Panc1 (cell line): ENCODE results near the gene DCAF15. TPM values are rescaled to one million over a fixed set of nuclear protein-coding genes. Genes with fewer than 3 reads are reported as not detected.

Experiments used
- ATAC-seq: fragments of 200-7000 bp; cut with Tn5 transposase; 2 replicates; pipeline ENCODE4 v1.9.1; 2020; ENCODE audit warnings: mild to moderate bottlenecking, moderate library complexity
- BruUV-seq: library from RNA; stranded (reverse); fragments of 400-500 nt; replicated peaks from 2 replicates; lab custom pipeline; 2021; lab: Mats Ljungman, UMichigan
- CTCF ChIA-PET: fragments of 300-600 bp; sonication (Branson Sonifier 250); formaldehyde crosslinking; loops from one replicate; lab custom pipeline; 2022; ENCODE audit warnings: antibody characterized with exemption; lab: Charles Lee
- POLR2A ChIA-PET: fragments of 300-600 bp; sonication (Branson Sonifier 250); formaldehyde crosslinking; loops from one replicate; lab custom pipeline; 2022; ENCODE audit warnings: antibody characterized with exemption; lab: Charles Lee
- DNase-seq: peaks from one replicate; pipeline ENCODE4 v3.0.0-alpha.2; 2010; ENCODE audit warnings: low read depth, low spot score
- H3K27ac ChIP-seq: 2 replicates; pipeline ENCODE4 v1.5.1; 2011; ENCODE audit warnings: mild to moderate bottlenecking, low read length, inconsistent platforms
- H3K27me3 ChIP-seq: fragments of 200-500 bp; sonication (Bioruptor generic); 2 replicates; pipeline ENCODE4 v1.6.0; 2014; ENCODE audit warnings: low read length, inconsistent platforms; ENCODE audit not compliant: control insufficient read depth, insufficient read depth
- H3K36me3 ChIP-seq: fragments of 200-500 bp; sonication (Bioruptor generic); 2 replicates; pipeline ENCODE4 v1.5.1; 2014; ENCODE audit warnings: inconsistent platforms, mild to moderate bottlenecking, low read length, moderate library complexity; ENCODE audit not compliant: control insufficient read depth, insufficient read depth
- H3K4me1 ChIP-seq: 2 replicates; pipeline ENCODE4 v1.5.1; 2011; ENCODE audit warnings: inconsistent platforms, mild to moderate bottlenecking, low read length, moderate library complexity; ENCODE audit not compliant: control insufficient read depth, insufficient read depth
- H3K4me3 ChIP-seq, 2 experiments: 2 replicates each; pipeline ENCODE4 v1.5.1; 2011 to 2012; ENCODE audit warnings: low read depth in 2 of 2, low read length in 2 of 2, mild to moderate bottlenecking in 2 of 2, inconsistent platforms in 1 of 2, moderate library complexity in 1 of 2
- H3K9me3 ChIP-seq: fragments of 200-500 bp; sonication (Bioruptor generic); 2 replicates; pipeline ENCODE4 v1.5.1; 2014; ENCODE audit warnings: low read depth, mild to moderate bottlenecking, inconsistent platforms, low read length, moderate library complexity; ENCODE audit not compliant: control insufficient read depth, insufficient read depth
- CTCF ChIP-seq: fragments of 450-650 bp; IDR thresholded peaks from 2 replicates; pipeline ENCODE4 v1.5.1; 2017; ENCODE audit warnings: mild to moderate bottlenecking
- POLR2AphosphoS5 ChIP-seq: IDR thresholded peaks from 2 replicates; pipeline ENCODE4 v1.6.1; 2012; ENCODE audit warnings: mild to moderate bottlenecking, low read depth, low read length, moderate library complexity
- SIN3A ChIP-seq: IDR thresholded peaks from 2 replicates; pipeline ENCODE4 v1.6.1; 2012; ENCODE audit warnings: low read depth, mild to moderate bottlenecking, low read length, moderate library complexity, borderline replicate concordance; ENCODE audit not compliant: insufficient read depth
- TCF7L2 ChIP-seq: IDR thresholded peaks from 2 replicates; pipeline ENCODE4 v1.6.1; 2011; ENCODE audit warnings: mild to moderate bottlenecking, low read depth, low read length, inconsistent platforms
- in situ Hi-C: cut with HindIII; loops from 2 replicates; pipeline ENCODE4 v1.10.0; 2016; ENCODE audit warnings: low sequenced_read_pairs, low pct_unique_long_range_greater_than_20kb
- intact Hi-C: fragments of 100-400 bp; cut with micrococcal nuclease; formaldehyde crosslinking; loops from one replicate; pipeline ENCODE4 v1.10.0; 2022; ENCODE audit not compliant: unreplicated experiment
- total RNA-seq: library from RNA; stranded (reverse); gene quantifications from one replicate; pipeline ENCODE4 v1.2.1, GENCODE V29; 2021; ENCODE audit not compliant: unreplicated experiment
- TF ChIP-seq, protein P1 (sequence below), 2 experiments: IDR thresholded peaks; 2 replicates each; pipeline ENCODE4 v1.6.1; 2011 to 2012; ENCODE audit warnings: low read depth in 2 of 2, control low read depth in 1 of 2, low read length in 1 of 2, mild to moderate bottlenecking in 1 of 2, moderate library complexity in 1 of 2; ENCODE audit not compliant: insufficient read depth in 1 of 2

DCAF15 gene
- total RNA-seq, 1 experiment from 2014 or later = 38.8 TPM

DNA sequence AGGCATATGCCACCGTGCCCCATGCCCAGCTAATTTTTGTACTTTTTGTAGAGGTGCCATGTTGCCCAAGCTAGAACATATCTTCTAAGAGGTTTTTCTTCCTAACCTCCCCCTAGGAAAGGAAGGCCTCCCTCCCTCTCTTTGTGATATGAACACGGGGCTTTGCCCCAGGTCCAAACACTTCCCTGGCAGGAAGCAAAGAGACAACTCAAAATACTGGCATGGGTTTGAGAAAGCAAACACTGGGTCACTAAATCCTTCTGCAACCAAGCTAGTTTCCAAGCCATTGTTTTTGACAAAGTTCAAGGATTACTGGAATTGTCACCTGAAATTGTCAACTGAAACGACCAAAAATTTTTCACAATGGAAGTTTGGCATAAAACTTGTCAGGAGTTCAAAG, 37.5 kb upstream of the DCAF15 start:
- no peaks in the 10 kb centered on the region for H3K4me1 ChIP-seq
- CTCF ChIA-PET = no interaction called here
- intact Hi-C loops (no loop called here), in situ Hi-C loops (no loop called here)
- H3K9me3 ChIP-seq = no peaks in the 10 kb centered on the region
- POLR2A ChIA-PET = interaction anchor here (0.7 kb wide), 1 partner anchor 114 kb away, joined by 4 read pairs; no protein-coding TSS in a partner anchor
- BruUV-seq = no TSS peak
- ATAC-seq (no peak), DNase-seq (no peak)
- H3K36me3 ChIP-seq = no peaks in the 10 kb centered on the region
- H3K27ac ChIP-seq = no peak overlapping the region
- TF ChIP-seq POLR2AphosphoS5 = no peak
- no peak for TF ChIP-seq TCF7L2
- TF ChIP-seq, protein P1, sequence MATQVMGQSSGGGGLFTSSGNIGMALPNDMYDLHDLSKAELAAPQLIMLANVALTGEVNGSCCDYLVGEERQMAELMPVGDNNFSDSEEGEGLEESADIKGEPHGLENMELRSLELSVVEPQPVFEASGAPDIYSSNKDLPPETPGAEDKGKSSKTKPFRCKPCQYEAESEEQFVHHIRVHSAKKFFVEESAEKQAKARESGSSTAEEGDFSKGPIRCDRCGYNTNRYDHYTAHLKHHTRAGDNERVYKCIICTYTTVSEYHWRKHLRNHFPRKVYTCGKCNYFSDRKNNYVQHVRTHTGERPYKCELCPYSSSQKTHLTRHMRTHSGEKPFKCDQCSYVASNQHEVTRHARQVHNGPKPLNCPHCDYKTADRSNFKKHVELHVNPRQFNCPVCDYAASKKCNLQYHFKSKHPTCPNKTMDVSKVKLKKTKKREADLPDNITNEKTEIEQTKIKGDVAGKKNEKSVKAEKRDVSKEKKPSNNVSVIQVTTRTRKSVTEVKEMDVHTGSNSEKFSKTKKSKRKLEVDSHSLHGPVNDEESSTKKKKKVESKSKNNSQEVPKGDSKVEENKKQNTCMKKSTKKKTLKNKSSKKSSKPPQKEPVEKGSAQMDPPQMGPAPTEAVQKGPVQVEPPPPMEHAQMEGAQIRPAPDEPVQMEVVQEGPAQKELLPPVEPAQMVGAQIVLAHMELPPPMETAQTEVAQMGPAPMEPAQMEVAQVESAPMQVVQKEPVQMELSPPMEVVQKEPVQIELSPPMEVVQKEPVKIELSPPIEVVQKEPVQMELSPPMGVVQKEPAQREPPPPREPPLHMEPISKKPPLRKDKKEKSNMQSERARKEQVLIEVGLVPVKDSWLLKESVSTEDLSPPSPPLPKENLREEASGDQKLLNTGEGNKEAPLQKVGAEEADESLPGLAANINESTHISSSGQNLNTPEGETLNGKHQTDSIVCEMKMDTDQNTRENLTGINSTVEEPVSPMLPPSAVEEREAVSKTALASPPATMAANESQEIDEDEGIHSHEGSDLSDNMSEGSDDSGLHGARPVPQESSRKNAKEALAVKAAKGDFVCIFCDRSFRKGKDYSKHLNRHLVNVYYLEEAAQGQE (IDR thresholded peaks at IDR 0.05; ENCODE audit: insufficient read depth in 1 of 2, low read depth in 2 of 2, low read length in 1 of 2) = no peak
- no peak for TF ChIP-seq SIN3A
- TF ChIP-seq CTCF = no peak
- H3K4me3 ChIP-seq = no peak overlapping the region
- H3K27me3 ChIP-seq = no peaks in the 10 kb centered on the region

DNA sequence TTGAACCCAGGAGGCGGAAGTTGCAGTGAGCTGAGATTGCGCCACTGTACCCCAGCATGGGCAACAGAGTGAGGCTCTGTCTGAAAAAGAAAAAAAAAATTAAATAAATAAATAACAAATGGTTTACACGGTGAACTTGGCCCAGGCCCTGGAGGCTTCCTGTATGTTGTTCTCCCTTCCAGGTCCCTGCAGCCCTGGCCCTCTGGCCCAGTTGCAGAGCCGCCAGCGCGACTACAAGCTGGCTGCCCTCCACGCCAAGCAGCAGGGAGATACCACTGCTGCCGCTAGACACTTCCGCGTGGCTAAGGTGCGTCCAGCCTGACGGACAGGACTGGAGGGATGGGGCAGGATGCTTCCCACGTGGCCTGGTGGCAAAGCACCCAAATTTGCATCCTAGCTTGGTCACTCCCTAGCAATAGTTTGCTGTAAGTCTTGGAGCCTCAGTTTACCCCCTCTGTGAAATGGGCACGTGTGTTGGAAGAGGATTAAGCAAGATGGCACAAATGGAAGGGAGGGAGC, 34.4 kb upstream of the DCAF15 start:
- Histone ChIP-seq H3K4me1 (no peaks in the 10 kb centered on the region), H3K9me3 (no peaks in the 10 kb centered on the region), H3K4me3 (no peak overlapping the region), H3K27ac (no peak overlapping the region), H3K36me3 (no peaks in the 10 kb centered on the region), H3K27me3 (no peaks in the 10 kb centered on the region)
- BruUV-seq = no TSS peak
- CTCF ChIA-PET = no interaction called here
- TF ChIP-seq, protein P1 (IDR thresholded peaks at IDR 0.05; ENCODE audit: insufficient read depth in 1 of 2, low read depth in 2 of 2, low read length in 1 of 2) = no peak
- TF ChIP-seq POLR2AphosphoS5 = no peak
- TF ChIP-seq TCF7L2 = no peak
- in situ Hi-C loops = no loop called here
- POLR2A ChIA-PET = no interaction called here
- intact Hi-C loops = no loop called here
- DNase-seq (no peak), ATAC-seq (no peak)
